Mucosa of descending colon (tissue), 3 donors: ENCODE measurements around the gene HBD. TPM values are rescaled to one million over a fixed set of nuclear protein-coding genes. Genes with fewer than 3 reads are reported as not detected.

Source experiments
- ATAC-seq: fragments of 200-7000 bp; cut with Tn5 transposase; one replicate; pipeline ENCODE4 v1.9.1; 2020; ENCODE audit warnings: mild to moderate bottlenecking, moderate library complexity
- DNase-seq, 3 donors: peaks; one replicate each; pipeline ENCODE4 v3.0.0-alpha.2; 2020
- H3K36me3 ChIP-seq: fragments of 200-600 bp; one replicate; pipeline ENCODE4 v1.8.0; 2021; ENCODE audit warnings: low read depth, mild to moderate bottlenecking
- H3K4me1 ChIP-seq: fragments of 200-600 bp; one replicate; pipeline ENCODE4 v1.8.0; 2021; ENCODE audit warnings: low read depth, mild to moderate bottlenecking
- H3K4me3 ChIP-seq: fragments of 200-600 bp; one replicate; pipeline ENCODE4 v1.8.0; 2021; ENCODE audit warnings: mild to moderate bottlenecking
- H3K9me3 ChIP-seq: fragments of 200-600 bp; one replicate; pipeline ENCODE4 v1.8.0; 2021; ENCODE audit warnings: mild to moderate bottlenecking
- intact Hi-C, 2 donors: fragments of 100-400 bp; cut with DNase I in 1 of 2; cut with micrococcal nuclease in 1 of 2; formaldehyde crosslinking; loops; one replicate each; pipeline versions ENCODE4 v1.11.0 to v1.11.1; 2022; cut with DNase I, micrococcal nuclease
- total RNA-seq, 3 donors: library from RNA; stranded (reverse); fragmentation: NEBNext Ultra II Directional in 2 of 3; extraction: Animal tissue kit (Norgen Biotek cat#: 25700) in 2 of 3; gene quantifications; one replicate each; pipeline versions ENCODE4 v1.2.1 to v1.2.4, GENCODE V29; 2021 to 2023
- TF ChIP-seq, protein P1 (sequence below): fragments of 200-600 bp; IDR thresholded peaks from one replicate; pipeline ENCODE4 v1.8.0; 2022; ENCODE audit warnings: antibody characterized with exemption, mild to moderate bottlenecking
- donor health status: DM: no; HTN: no; CAD: no; lungs with moderate emphysema.
- donor health status: DM: no; HTN: no; CAD: no.
- donor health status: DM: no; HTN: yes; CAD: no.

The HBD gene
- total RNA-seq, 3 donors from 2014 or later: not detected

DNA sequence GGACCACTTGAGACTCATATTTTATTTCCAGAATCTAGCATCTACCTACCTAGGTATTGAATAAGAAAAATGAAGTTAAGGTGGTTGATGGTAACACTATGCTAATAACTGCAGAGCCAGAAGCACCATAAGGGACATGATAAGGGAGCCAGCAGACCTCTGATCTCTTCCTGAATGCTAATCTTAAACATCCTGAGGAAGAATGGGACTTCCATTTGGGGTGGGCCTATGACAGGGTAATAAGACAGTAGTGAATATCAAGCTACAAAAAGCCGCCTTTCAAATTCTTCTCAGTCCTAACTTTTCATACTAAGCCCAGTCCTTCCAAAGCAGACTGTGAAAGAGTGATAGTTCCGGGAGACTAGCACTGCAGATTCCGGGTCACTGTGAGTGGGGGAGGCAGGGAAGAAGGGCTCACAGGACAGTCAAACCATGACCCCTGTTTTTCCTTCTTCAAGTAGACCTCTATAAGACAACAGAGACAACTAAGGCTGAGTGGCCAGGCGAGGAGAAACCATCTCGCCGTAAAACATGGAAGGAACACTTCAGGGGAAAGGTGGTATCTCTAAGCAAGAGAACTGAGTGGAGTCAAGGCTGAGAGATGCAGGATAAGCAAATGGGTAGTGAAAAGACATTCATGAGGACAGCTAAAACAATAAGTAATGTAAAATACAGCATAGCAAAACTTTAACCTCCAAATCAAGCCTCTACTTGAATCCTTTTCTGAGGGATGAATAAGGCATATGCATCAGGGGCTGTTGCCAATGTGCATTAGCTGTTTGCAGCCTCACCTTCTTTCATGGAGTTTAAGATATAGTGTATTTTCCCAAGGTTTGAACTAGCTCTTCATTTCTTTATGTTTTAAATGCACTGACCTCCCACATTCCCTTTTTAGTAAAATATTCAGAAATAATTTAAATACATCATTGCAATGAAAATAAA is 9.5 kb downstream of the HBD start:
- no peak for DNase-seq
- intact Hi-C loops: no loop called here
- Histone ChIP-seq H3K36me3 (no peaks in the 10 kb centered on the region), H3K4me3 (no peak overlapping the region), H3K9me3 (no peaks in the 10 kb centered on the region), H3K4me1 (no peaks in the 10 kb centered on the region)
- TF ChIP-seq, protein P1, sequence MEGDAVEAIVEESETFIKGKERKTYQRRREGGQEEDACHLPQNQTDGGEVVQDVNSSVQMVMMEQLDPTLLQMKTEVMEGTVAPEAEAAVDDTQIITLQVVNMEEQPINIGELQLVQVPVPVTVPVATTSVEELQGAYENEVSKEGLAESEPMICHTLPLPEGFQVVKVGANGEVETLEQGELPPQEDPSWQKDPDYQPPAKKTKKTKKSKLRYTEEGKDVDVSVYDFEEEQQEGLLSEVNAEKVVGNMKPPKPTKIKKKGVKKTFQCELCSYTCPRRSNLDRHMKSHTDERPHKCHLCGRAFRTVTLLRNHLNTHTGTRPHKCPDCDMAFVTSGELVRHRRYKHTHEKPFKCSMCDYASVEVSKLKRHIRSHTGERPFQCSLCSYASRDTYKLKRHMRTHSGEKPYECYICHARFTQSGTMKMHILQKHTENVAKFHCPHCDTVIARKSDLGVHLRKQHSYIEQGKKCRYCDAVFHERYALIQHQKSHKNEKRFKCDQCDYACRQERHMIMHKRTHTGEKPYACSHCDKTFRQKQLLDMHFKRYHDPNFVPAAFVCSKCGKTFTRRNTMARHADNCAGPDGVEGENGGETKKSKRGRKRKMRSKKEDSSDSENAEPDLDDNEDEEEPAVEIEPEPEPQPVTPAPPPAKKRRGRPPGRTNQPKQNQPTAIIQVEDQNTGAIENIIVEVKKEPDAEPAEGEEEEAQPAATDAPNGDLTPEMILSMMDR: no peak
- ATAC-seq: no peak

DNA sequence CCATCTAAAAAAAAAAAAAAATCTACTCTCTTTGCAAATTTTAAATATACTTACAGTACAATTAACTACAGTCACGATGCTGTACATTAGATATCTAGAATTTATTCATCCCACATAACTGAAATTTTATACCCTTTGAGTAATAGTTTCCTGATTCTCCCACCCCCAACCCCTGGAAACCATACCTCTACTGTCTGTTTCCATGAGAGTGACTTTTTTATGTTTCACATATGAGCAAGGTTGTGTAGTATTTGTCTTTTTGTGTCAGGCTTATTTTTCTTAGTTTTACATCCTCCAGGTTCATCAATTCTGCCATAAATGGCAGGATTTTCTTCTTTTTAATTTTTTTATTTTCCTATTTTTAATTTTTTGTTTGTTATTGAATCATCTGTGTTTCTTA is 10.6 kb downstream of the HBD start:
- no peaks in the 10 kb centered on the region for H3K9me3 ChIP-seq
- intact Hi-C loops: no loop called here
- H3K4me1 ChIP-seq: no peaks in the 10 kb centered on the region
- ATAC-seq (no peak), DNase-seq (no peak)
- H3K4me3 ChIP-seq: no peak overlapping the region
- TF ChIP-seq, protein P1: no peak
- no peaks in the 10 kb centered on the region for H3K36me3 ChIP-seq

DNA sequence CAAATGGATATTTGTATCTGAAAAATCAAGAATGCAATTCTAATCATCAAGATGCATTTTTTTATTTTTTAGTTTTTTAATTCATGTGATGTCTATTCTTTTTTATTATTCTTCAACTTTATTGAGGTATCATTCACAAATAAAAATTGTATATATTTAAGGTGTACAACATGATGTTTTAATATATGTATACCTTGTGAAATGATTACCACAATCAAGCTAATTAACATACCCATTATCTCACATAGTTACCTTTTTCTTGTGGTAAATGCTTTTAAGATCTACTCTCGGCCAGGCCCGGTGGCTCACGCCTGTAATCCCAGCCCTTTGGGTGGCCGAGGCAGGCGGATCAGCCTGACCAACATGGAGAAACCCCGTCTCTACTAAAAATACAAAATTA is 11.1 kb downstream of the HBD start:
- Histone ChIP-seq H3K4me3 (no peak overlapping the region), H3K9me3 (no peaks in the 10 kb centered on the region), H3K4me1 (no peaks in the 10 kb centered on the region), H3K36me3 (no peaks in the 10 kb centered on the region)
- intact Hi-C loops: no loop called here
- ATAC-seq: no peak
- TF ChIP-seq, protein P1: no peak
- DNase-seq: no peak

DNA sequence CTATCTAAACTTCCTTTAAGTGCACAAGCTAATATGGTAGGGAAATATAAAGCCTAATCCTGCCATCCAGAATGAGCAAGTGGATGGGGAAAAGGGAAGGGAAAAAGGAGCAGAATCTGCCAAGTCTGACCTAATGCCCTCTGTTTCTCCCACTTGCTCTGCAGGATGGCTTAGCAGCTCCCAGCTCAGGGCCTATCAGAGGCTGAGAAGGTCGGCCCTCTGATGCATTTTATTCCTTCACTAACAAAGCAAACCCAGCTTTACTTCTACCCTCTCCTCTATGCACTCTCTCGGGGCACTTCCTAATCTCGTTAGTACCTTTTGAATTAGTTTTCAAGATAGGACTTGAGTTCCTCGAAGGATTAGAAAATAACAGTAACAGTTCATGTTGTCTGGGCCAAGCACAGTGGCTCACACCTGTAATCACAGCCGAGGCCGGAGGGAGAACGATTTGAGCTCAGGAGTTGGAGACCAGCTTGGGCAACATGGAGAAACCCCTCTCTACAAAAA is 23.9 kb downstream of the HBD start:
- Histone ChIP-seq H3K4me1 (no peaks in the 10 kb centered on the region), H3K4me3 (no peak overlapping the region), H3K9me3 (no peaks in the 10 kb centered on the region), H3K36me3 (no peaks in the 10 kb centered on the region)
- intact Hi-C loops: no loop called here
- DNase-seq (no peak), ATAC-seq (no peak)
- TF ChIP-seq, protein P1: no peak

DNA sequence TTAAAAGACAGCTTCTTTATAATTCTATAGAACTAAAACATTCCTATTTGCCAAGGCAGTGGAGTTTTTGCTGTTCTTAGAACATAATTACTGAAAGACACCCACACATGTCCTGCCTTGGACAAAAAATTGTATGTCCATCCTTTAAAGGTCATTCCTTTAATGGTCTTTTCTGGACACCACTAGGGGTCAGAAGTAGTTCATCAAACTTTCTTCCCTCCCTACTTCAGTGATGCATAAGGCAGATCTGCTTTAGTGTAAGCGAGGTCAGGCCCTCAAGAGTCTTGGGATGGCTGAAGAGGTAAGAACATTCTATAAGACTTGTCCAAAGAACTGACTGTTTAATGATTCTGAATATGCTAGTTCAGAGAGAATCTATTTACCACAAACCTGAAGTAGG is 29.5 kb downstream of the HBD start:
- H3K4me1 ChIP-seq: no peaks in the 10 kb centered on the region
- no peaks in the 10 kb centered on the region for H3K9me3 ChIP-seq
- no peak overlapping the region for H3K4me3 ChIP-seq
- DNase-seq: no peak
- TF ChIP-seq, protein P1: no peak
- no peak for ATAC-seq
- intact Hi-C loops: no loop called here
- H3K36me3 ChIP-seq: no peaks in the 10 kb centered on the region
